H9 (cell line): Measurements from ENCODE around the gene YTHDC2. TPM values are rescaled to one million over a fixed set of nuclear protein-coding genes. Genes with fewer than 3 reads are reported as not detected.

Experiments
- DNase-seq: peaks from one replicate; pipeline ENCODE4 v3.0.0-alpha.2; 2017
- H2AFZ ChIP-seq: one replicate; pipeline ENCODE4 v1.6.1; 2013; ENCODE audit warnings: mild to moderate bottlenecking, low read length, control low read depth, moderate library complexity
- H2AK5ac ChIP-seq: 2 replicates; pipeline ENCODE4 v1.6.1; 2013; ENCODE audit warnings: low read length, control low read depth, mixed read lengths; ENCODE audit not compliant: insufficient read length
- H2BK120ac ChIP-seq: one replicate; pipeline ENCODE4 v1.6.1; 2013; ENCODE audit warnings: low read depth, mild to moderate bottlenecking, low read length, control low read depth, inconsistent platforms; ENCODE audit not compliant: poor library complexity, severe bottlenecking
- H2BK12ac ChIP-seq: 2 replicates; pipeline ENCODE4 v1.6.1; 2013; ENCODE audit warnings: low read length, control low read depth, mixed read lengths, low read depth; ENCODE audit not compliant: insufficient read length
- H2BK15ac ChIP-seq: 2 replicates; pipeline ENCODE4 v1.6.1; 2013; ENCODE audit warnings: low read depth, low read length, control low read depth
- H2BK20ac ChIP-seq: one replicate; pipeline ENCODE4 v1.6.1; 2013; ENCODE audit warnings: low read depth, mild to moderate bottlenecking, low read length, control low read depth, inconsistent platforms; ENCODE audit not compliant: poor library complexity, severe bottlenecking
- H2BK5ac ChIP-seq: 2 replicates; pipeline ENCODE4 v1.6.1; 2013; ENCODE audit warnings: low read length, control low read depth, mixed read lengths; ENCODE audit not compliant: insufficient read length
- H3K14ac ChIP-seq: 2 replicates; pipeline ENCODE4 v1.6.1; 2013; ENCODE audit warnings: low read length, control low read depth; ENCODE audit not compliant: insufficient read depth
- H3K18ac ChIP-seq: 2 replicates; pipeline ENCODE4 v1.6.1; 2013; ENCODE audit warnings: low read depth, mild to moderate bottlenecking, mixed read lengths, low read length, control low read depth; ENCODE audit not compliant: insufficient read length
- H3K23ac ChIP-seq: 2 replicates; pipeline ENCODE4 v1.6.1; 2013; ENCODE audit warnings: low read length, control low read depth, mixed read lengths, low read depth; ENCODE audit not compliant: insufficient read length
- H3K23me2 ChIP-seq: 2 replicates; pipeline ENCODE4 v1.6.1; 2013; ENCODE audit warnings: low read depth, mild to moderate bottlenecking, mixed read lengths, low read length, control low read depth; ENCODE audit not compliant: insufficient read length, poor library complexity, severe bottlenecking
- H3K27ac ChIP-seq: 2 replicates; pipeline ENCODE4 v1.5.1; 2013; ENCODE audit warnings: low read length, control low read depth, mixed read lengths, low read depth; ENCODE audit not compliant: insufficient read length
- H3K27me3 ChIP-seq: 2 replicates; pipeline ENCODE4 v1.6.1; 2013; ENCODE audit warnings: low read length, control low read depth, inconsistent platforms; ENCODE audit not compliant: insufficient read depth
- H3K4ac ChIP-seq: 2 replicates; pipeline ENCODE4 v1.6.1; 2013; ENCODE audit warnings: low read depth, mild to moderate bottlenecking, control low read depth, inconsistent platforms, low read length, moderate library complexity
- H3K4me1 ChIP-seq: 2 replicates; pipeline ENCODE4 v1.6.1; 2013; ENCODE audit warnings: low read length, control low read depth, inconsistent platforms; ENCODE audit not compliant: insufficient read depth
- H3K4me2 ChIP-seq: 2 replicates; pipeline ENCODE4 v1.6.1; 2013; ENCODE audit warnings: low read length, control low read depth, mixed read lengths; ENCODE audit not compliant: insufficient read length, insufficient read depth
- H3K56ac ChIP-seq: 2 replicates; pipeline ENCODE4 v1.6.1; 2013; ENCODE audit warnings: low read depth, mild to moderate bottlenecking, mixed read lengths, low read length, control low read depth; ENCODE audit not compliant: insufficient read length
- H3K79me1 ChIP-seq: 2 replicates; pipeline ENCODE4 v1.6.1; 2013; ENCODE audit warnings: low read depth, mild to moderate bottlenecking, moderate library complexity, low read length, control low read depth, inconsistent platforms; ENCODE audit not compliant: insufficient read depth, poor library complexity, severe bottlenecking
- H3K79me2 ChIP-seq: 2 replicates; pipeline ENCODE4 v1.6.1; 2013; ENCODE audit warnings: low read length, control low read depth, inconsistent platforms; ENCODE audit not compliant: insufficient read depth
- H3K9ac ChIP-seq: 2 replicates; pipeline ENCODE4 v1.6.1; 2013; ENCODE audit warnings: low read length, control low read depth, mixed read lengths; ENCODE audit not compliant: insufficient read length; ENCODE audit errors: extremely low read depth
- H3K9me3 ChIP-seq: one replicate; pipeline ENCODE4 v1.6.1; 2013; ENCODE audit warnings: low read depth, low read length, inconsistent platforms; ENCODE audit not compliant: control insufficient read depth
- H3T11ph ChIP-seq: one replicate; pipeline ENCODE4 v1.6.1; 2013; ENCODE audit warnings: mild to moderate bottlenecking, low read length, control low read depth, inconsistent platforms
- H4K20me1 ChIP-seq: one replicate; pipeline ENCODE4 v1.6.1; 2013; ENCODE audit not compliant: control insufficient read depth, insufficient read length, insufficient read depth
- H4K5ac ChIP-seq: 2 replicates; pipeline ENCODE4 v1.6.1; 2013; ENCODE audit warnings: low read depth, mild to moderate bottlenecking, mixed read lengths, low read length, control low read depth; ENCODE audit not compliant: insufficient read length
- H4K8ac ChIP-seq: replicated peaks from 2 replicates; pipeline ENCODE4 v1.6.1; 2013; ENCODE audit warnings: low read length, control low read depth, mixed read lengths, low read depth; ENCODE audit not compliant: insufficient read length
- H4K91ac ChIP-seq: 2 replicates; pipeline ENCODE4 v1.6.1; 2013; ENCODE audit warnings: low read depth, mild to moderate bottlenecking, moderate library complexity, mixed read lengths, low read length, control low read depth; ENCODE audit not compliant: insufficient read length
- H3K27ac Mint-ChIP-seq, 3 experiments: 2 replicates in 2 of 3; 3 replicates in 1 of 3; pipeline ENCODE4 v1.8.0; 2020 to 2021; ENCODE audit warnings: mixed read lengths in 3 of 3, mild to moderate bottlenecking in 1 of 3, moderate library complexity in 1 of 3
- H3K27me3 Mint-ChIP-seq: 2 replicates; pipeline ENCODE4 v1.8.0; 2021; ENCODE audit warnings: low read depth, mild to moderate bottlenecking, moderate library complexity, mixed read lengths
- H3K36me3 Mint-ChIP-seq, 3 experiments: 2 replicates in 2 of 3; 3 replicates in 1 of 3; pipeline ENCODE4 v1.8.0; 2020 to 2021; ENCODE audit warnings: low read depth in 3 of 3, mixed read lengths in 3 of 3; ENCODE audit not compliant: insufficient read depth in 1 of 3
- H3K4me1 Mint-ChIP-seq, 2 experiments: 2 replicates each; pipeline ENCODE4 v1.8.0; 2020; ENCODE audit warnings: mixed read lengths in 2 of 2
- H3K4me3 Mint-ChIP-seq, 2 experiments: 2 replicates in 1 of 2; 3 replicates in 1 of 2; pipeline ENCODE4 v1.8.0; 2020 to 2021; ENCODE audit warnings: mild to moderate bottlenecking in 2 of 2, mixed read lengths in 2 of 2, moderate library complexity in 1 of 2
- H3K9me3 Mint-ChIP-seq, 2 experiments: 2 replicates in 1 of 2; 3 replicates in 1 of 2; pipeline ENCODE4 v1.8.0; 2020; ENCODE audit warnings: mild to moderate bottlenecking in 2 of 2, mixed read lengths in 2 of 2, moderate library complexity in 1 of 2
- WGBS: extraction: QIAGEN DNeasy Blood & Tissue Kit; methylation state at CpG from one replicate; pipeline ENCODE4 v1.1.7; 2013; ENCODE audit warnings: missing lambda C conversion rate, low lambda C conversion rate, mixed read lengths; ENCODE audit not compliant: insufficient read length; ENCODE audit errors: extremely low coverage; 5-methylcytosine and 5-hydroxymethylcytosine counted together
- total RNA-seq: library from RNA; stranded (reverse); gene quantifications from 2 replicates; pipeline ENCODE4 v1.2.1, GENCODE V29; 2021
- TF ChIP-seq, protein P1 (sequence below): fragments of 200-600 bp; sonication (generic); conservative IDR thresholded peaks from 3 replicates; pipeline ENCODE4 v1.8.0; 2021; ENCODE audit warnings: antibody characterized with exemption, mild to moderate bottlenecking

The YTHDC2 gene
- total RNA-seq, 1 experiment from 2014 or later: 22.5 TPM

GRCh38 chr5:113617191-113617796, 103.8 kb downstream of the YTHDC2 start:
- H4K91ac ChIP-seq: no peak overlapping the region
- H3K23me2 ChIP-seq: no peaks in the 10 kb centered on the region
- H3K79me2 ChIP-seq: no peaks in the 10 kb centered on the region
- H3K4me1 ChIP-seq: peaks cover 5% of the 10 kb centered on the region
- no peak overlapping the region for H2AK5ac ChIP-seq
- WGBS: no CpG with 5 or more reads among the region's 33 CpGs
- H2BK120ac ChIP-seq: no peak overlapping the region
- no peak for DNase-seq
- no peak overlapping the region for H3K18ac ChIP-seq
- no peak overlapping the region for H3K4ac ChIP-seq
- no peak overlapping the region for H3K23ac ChIP-seq
- no peak overlapping the region for H2BK12ac ChIP-seq
- H3K4me3 Mint-ChIP-seq: no peak overlapping the region
- H3K36me3 Mint-ChIP-seq: peaks cover 8 to 13% (median 12%) of the 10 kb centered on the region in 3 experiments; a peak in 4 of 7 replicates
- no peaks in the 10 kb centered on the region for H3K27me3 Mint-ChIP-seq
- no peak overlapping the region for H3K56ac ChIP-seq
- no peak overlapping the region for H2BK5ac ChIP-seq
- no peaks in the 10 kb centered on the region for H4K20me1 ChIP-seq
- peaks cover 14 to 16% of the 10 kb centered on the region in 2 experiments for H3K9me3 Mint-ChIP-seq
- H2AFZ ChIP-seq: no peak overlapping the region
- TF ChIP-seq, protein P1, sequence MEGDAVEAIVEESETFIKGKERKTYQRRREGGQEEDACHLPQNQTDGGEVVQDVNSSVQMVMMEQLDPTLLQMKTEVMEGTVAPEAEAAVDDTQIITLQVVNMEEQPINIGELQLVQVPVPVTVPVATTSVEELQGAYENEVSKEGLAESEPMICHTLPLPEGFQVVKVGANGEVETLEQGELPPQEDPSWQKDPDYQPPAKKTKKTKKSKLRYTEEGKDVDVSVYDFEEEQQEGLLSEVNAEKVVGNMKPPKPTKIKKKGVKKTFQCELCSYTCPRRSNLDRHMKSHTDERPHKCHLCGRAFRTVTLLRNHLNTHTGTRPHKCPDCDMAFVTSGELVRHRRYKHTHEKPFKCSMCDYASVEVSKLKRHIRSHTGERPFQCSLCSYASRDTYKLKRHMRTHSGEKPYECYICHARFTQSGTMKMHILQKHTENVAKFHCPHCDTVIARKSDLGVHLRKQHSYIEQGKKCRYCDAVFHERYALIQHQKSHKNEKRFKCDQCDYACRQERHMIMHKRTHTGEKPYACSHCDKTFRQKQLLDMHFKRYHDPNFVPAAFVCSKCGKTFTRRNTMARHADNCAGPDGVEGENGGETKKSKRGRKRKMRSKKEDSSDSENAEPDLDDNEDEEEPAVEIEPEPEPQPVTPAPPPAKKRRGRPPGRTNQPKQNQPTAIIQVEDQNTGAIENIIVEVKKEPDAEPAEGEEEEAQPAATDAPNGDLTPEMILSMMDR: no peak
- no peak overlapping the region for H3K9ac ChIP-seq
- H3K4me1 Mint-ChIP-seq: peaks cover 16 to 24% of the 10 kb centered on the region in 2 experiments
- no peak overlapping the region for H4K5ac ChIP-seq
- no peak overlapping the region for H2BK20ac ChIP-seq
- no peaks in the 10 kb centered on the region for H3K79me1 ChIP-seq
- H3K9me3 ChIP-seq: no peaks in the 10 kb centered on the region
- H3K27me3 ChIP-seq: no peaks in the 10 kb centered on the region
- no peak overlapping the region for H3K27ac ChIP-seq
- no peak overlapping the region for H2BK15ac ChIP-seq
- no peak overlapping the region for H3K27ac Mint-ChIP-seq
- H3T11ph ChIP-seq: no peak overlapping the region
- H3K4me2 ChIP-seq: no peak overlapping the region
- no peak overlapping the region for H3K14ac ChIP-seq
- no peak overlapping the region for H4K8ac ChIP-seq
